ENCODE measurements around the gene CBFA2T3. TPM values are rescaled to one million over a fixed set of nuclear protein-coding genes. Genes with fewer than 3 reads are reported as not detected.
A peak's percentile ranks its signal among the peaks of the same experiment; 100 is the strongest.

CBFA2T3 gene
- total RNA-seq, 1 donor from 2014 or later: 8.6 TPM

GRCh38 chr16:88883946-88884345, 93.1 kb downstream of the CBFA2T3 start:
- Histone ChIP-seq H3K9me3 (replicated peaks) (no peaks in the 10 kb centered on the region), H3K36me3 (peaks cover 61% of the 10 kb centered on the region), H3K27ac (replicated peaks) (no peak overlapping the region), H3K4me3 (no peak overlapping the region), H3K27me3 (ENCODE audit: low read depth) (peaks cover 47% of the 10 kb centered on the region), H3K4me1 (peaks cover 50% of the 10 kb centered on the region)
- intact Hi-C loops (cut with micrococcal nuclease): loop anchor here (10.0 kb wide), 1 partner anchor 51 kb away; no protein-coding TSS in a partner anchor
- no peak for TF ChIP-seq CTCF (IDR thresholded peaks at IDR 0.05; ENCODE audit: borderline replicate concordance)
- no peak for DNase-seq

GRCh38 chr16:88883117-88883895, 93.7 kb downstream of the CBFA2T3 start:
- Histone ChIP-seq H3K27ac (replicated peaks) (no peak overlapping the region), H3K9me3 (replicated peaks) (no peaks in the 10 kb centered on the region), H3K4me1 (peaks cover 45% of the 10 kb centered on the region), H3K4me3 (no peak overlapping the region), H3K27me3 (ENCODE audit: low read depth) (peaks cover 48% of the 10 kb centered on the region), H3K36me3 (peaks cover 67% of the 10 kb centered on the region)
- TF ChIP-seq CTCF (IDR thresholded peaks at IDR 0.05; ENCODE audit: borderline replicate concordance): no peak
- intact Hi-C loops (cut with micrococcal nuclease): loop anchor here (10.0 kb wide), 1 partner anchor 51 kb away; no protein-coding TSS in a partner anchor
- DNase-seq: no peak

- Histone ChIP-seq H3K9me3 (replicated peaks) (no peaks in the 10 kb centered on the region), H3K4me3 (no peak overlapping the region), H3K4me1 (peaks cover 38% of the 10 kb centered on the region), H3K27ac (replicated peaks) (no peak overlapping the region), H3K36me3 (peaks cover 72% of the 10 kb centered on the region), H3K27me3 (ENCODE audit: low read depth) (peaks cover 53% of the 10 kb centered on the region)
- DNase-seq: no peak
- no peak for TF ChIP-seq CTCF (IDR thresholded peaks at IDR 0.05; ENCODE audit: borderline replicate concordance)
- intact Hi-C loops (cut with micrococcal nuclease): loop anchor here (10.0 kb wide), 1 partner anchor 52 kb away; no protein-coding TSS in a partner anchor
These were observed 94.5 kb downstream of the CBFA2T3 start for GRCh38 chr16:88882358-88883030.

GRCh38 chr16:88881675-88882357, 95.2 kb downstream of the CBFA2T3 start:
- TF ChIP-seq CTCF (IDR thresholded peaks at IDR 0.05; ENCODE audit: borderline replicate concordance): no peak
- Histone ChIP-seq H3K27ac (replicated peaks) (no peak overlapping the region), H3K4me3 (no peak overlapping the region), H3K36me3 (peaks cover 75% of the 10 kb centered on the region), H3K9me3 (replicated peaks) (no peaks in the 10 kb centered on the region), H3K27me3 (ENCODE audit: low read depth) (peaks cover 54% of the 10 kb centered on the region), H3K4me1 (peaks cover 34% of the 10 kb centered on the region)
- intact Hi-C loops (cut with micrococcal nuclease): loop anchor here (10.0 kb wide), 1 partner anchor 53 kb away; no protein-coding TSS in a partner anchor
- DNase-seq: no peak

- H3K4me1 ChIP-seq: peaks cover 27% of the 10 kb centered on the region
These were observed 95.9 kb downstream of the CBFA2T3 start for GRCh38 chr16:88881007-88881615.

More at GRCh38 chr16:88881007-88881615, 95.9 kb downstream of the CBFA2T3 start:
- no peak for DNase-seq
- Histone ChIP-seq H3K36me3 (peaks cover 79% of the 10 kb centered on the region), H3K27ac (replicated peaks) (no peak overlapping the region), H3K4me3 (peak overlapping the region; percentile 3), H3K9me3 (replicated peaks) (no peaks in the 10 kb centered on the region), H3K27me3 (ENCODE audit: low read depth) (peaks cover 54% of the 10 kb centered on the region)
- intact Hi-C loops (cut with micrococcal nuclease): loop anchor here (10.0 kb wide), 1 partner anchor 54 kb away; no protein-coding TSS in a partner anchor
- TF ChIP-seq CTCF (IDR thresholded peaks at IDR 0.05; ENCODE audit: borderline replicate concordance): no peak
